ENCODE measurements around the gene ZNF33B. TPM values are rescaled to one million over a fixed set of nuclear protein-coding genes. Genes with fewer than 3 reads are reported as not detected.

Gene ZNF33B
- total RNA-seq, 1 experiment from 2014 or later = 39.6 TPM

DNA sequence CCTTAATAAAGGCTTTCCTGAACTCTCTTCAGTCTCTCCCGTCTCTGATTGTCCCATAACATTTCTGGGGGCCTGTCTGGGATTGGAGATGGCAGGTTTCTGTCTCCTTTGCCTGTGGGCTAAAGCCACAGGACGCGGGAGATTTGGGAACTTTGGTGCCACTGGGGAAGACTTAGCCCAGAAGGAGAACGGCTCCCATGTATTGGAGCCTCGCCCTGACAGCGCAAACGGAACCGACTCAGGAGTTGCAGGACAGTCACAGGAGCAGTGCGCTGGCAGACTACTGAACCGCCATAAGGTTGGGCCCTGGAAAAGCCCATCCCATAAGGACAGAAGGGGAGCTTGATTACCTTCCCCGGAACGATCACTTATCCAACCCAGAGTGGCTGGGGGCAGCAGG lies 7.1 kb upstream of the ZNF33B start:
- Mint-ChIP-seq H3K4me3 (no peak overlapping the region), H3K9me3 (peaks cover 53 to 63% of the 10 kb centered on the region in 2 experiments)

More for the DNA sequence above, 7.1 kb upstream of the ZNF33B start:
- Histone ChIP-seq H3K4me1 (ENCODE audit: insufficient read depth, low read length) (no peaks in the 10 kb centered on the region), H3K14ac (ENCODE audit: insufficient read depth, low read length) (peak overlapping the region; percentile 57; the same call in 1 of the 2 replicates), H3K56ac (ENCODE audit: insufficient read length, low read depth, low read length) (no peak overlapping the region), H2BK120ac (ENCODE audit: low read depth, low read length, poor library complexity, severe bottlenecking) (no peak overlapping the region), H2BK20ac (ENCODE audit: low read depth, low read length, poor library complexity, severe bottlenecking) (no peak overlapping the region), H3K23me2 (ENCODE audit: insufficient read length, low read depth, low read length, poor library complexity, severe bottlenecking) (no peaks in the 10 kb centered on the region), H3K18ac (ENCODE audit: insufficient read length, low read depth, low read length) (no peak overlapping the region), H3K4ac (ENCODE audit: low read depth, low read length) (no peak overlapping the region), H3K79me1 (ENCODE audit: insufficient read depth, low read depth, low read length, poor library complexity, severe bottlenecking) (no peaks in the 10 kb centered on the region), H2AFZ (ENCODE audit: low read length) (no peak overlapping the region), H4K20me1 (ENCODE audit: control insufficient read depth, insufficient read depth, insufficient read length) (no peaks in the 10 kb centered on the region), H3K79me2 (ENCODE audit: insufficient read depth, low read length) (no peaks in the 10 kb centered on the region), H4K8ac (replicated peaks; ENCODE audit: insufficient read length, low read depth, low read length) (no peak overlapping the region), H2BK5ac (ENCODE audit: insufficient read length, low read length) (no peak overlapping the region), H3K9me3 (ENCODE audit: control insufficient read depth, low read depth, low read length) (peaks cover 19% of the 10 kb centered on the region), H3T11ph (ENCODE audit: low read length) (no peak overlapping the region), H3K27me3 (ENCODE audit: insufficient read depth, low read length) (no peaks in the 10 kb centered on the region), H3K9ac (ENCODE audit: extremely low read depth, insufficient read length, low read length) (no peak overlapping the region), H3K27ac (ENCODE audit: insufficient read length, low read depth, low read length) (no peak overlapping the region), H2BK12ac (ENCODE audit: insufficient read length, low read depth, low read length) (no peak overlapping the region), H3K23ac (ENCODE audit: insufficient read length, low read depth, low read length) (no peak overlapping the region), H4K91ac (ENCODE audit: insufficient read length, low read depth, low read length) (no peak overlapping the region), H4K5ac (ENCODE audit: insufficient read length, low read depth, low read length) (no peak overlapping the region), H3K4me2 (ENCODE audit: insufficient read depth, insufficient read length, low read length) (no peak overlapping the region), H2AK5ac (ENCODE audit: insufficient read length, low read length) (no peak overlapping the region), H2BK15ac (ENCODE audit: low read depth, low read length) (no peak overlapping the region)
- DNase-seq = no peak
- H3K27me3 Mint-ChIP-seq (ENCODE audit: low read depth) = peaks cover 9% of the 10 kb centered on the region
- H3K4me1 Mint-ChIP-seq = no peaks in the 10 kb centered on the region
- WGBS (ENCODE audit: extremely low coverage, insufficient read length, low lambda C conversion rate) = no CpG with 5 or more reads among the region's 12 CpGs
- TF ChIP-seq, protein P1, sequence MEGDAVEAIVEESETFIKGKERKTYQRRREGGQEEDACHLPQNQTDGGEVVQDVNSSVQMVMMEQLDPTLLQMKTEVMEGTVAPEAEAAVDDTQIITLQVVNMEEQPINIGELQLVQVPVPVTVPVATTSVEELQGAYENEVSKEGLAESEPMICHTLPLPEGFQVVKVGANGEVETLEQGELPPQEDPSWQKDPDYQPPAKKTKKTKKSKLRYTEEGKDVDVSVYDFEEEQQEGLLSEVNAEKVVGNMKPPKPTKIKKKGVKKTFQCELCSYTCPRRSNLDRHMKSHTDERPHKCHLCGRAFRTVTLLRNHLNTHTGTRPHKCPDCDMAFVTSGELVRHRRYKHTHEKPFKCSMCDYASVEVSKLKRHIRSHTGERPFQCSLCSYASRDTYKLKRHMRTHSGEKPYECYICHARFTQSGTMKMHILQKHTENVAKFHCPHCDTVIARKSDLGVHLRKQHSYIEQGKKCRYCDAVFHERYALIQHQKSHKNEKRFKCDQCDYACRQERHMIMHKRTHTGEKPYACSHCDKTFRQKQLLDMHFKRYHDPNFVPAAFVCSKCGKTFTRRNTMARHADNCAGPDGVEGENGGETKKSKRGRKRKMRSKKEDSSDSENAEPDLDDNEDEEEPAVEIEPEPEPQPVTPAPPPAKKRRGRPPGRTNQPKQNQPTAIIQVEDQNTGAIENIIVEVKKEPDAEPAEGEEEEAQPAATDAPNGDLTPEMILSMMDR (conservative IDR thresholded peaks at IDR 0.05) = no peak
- no peak overlapping the region for H3K27ac Mint-ChIP-seq
- peaks cover 0 to 11% (median 0%) of the 10 kb centered on the region in 3 experiments; a peak in 1 of 7 replicates for H3K36me3 Mint-ChIP-seq (ENCODE audit: insufficient read depth in 1 of 3, low read depth in 3 of 3)

Measured in H9 (cell line).